Epithelial cell of umbilical artery (primary cell): ENCODE data around the gene TMEM8B. TPM values are rescaled to one million over a fixed set of nuclear protein-coding genes. Genes with fewer than 3 reads are reported as not detected.

Experiments used
- total RNA-seq: library from RNA; depleted of rRNA; stranded (reverse); fragments of >200 nt; gene quantifications from 2 replicates; pipeline ENCODE4 v1.2.3, GENCODE V29; 2014

Gene TMEM8B
- under 0.01 and 0.91 TPM in 2 replicates for total RNA-seq

GRCh38 chr9:35829084-35829763 lies at the start of gene TMEM8B:
Gene TMEM8B (plus strand): TSS chr9:35829228. CDS start chr9:35829448, 220 bp downstream.

GRCh38 chr9:35791297-35791921 lies 37.6 kb upstream of the TMEM8B start, which contains the start of gene NPR2:
Gene NPR2 (plus strand): TSS chr9:35791591. CDS start chr9:35792409, 818 bp downstream.

GRCh38 chr9:35812025-35812602 lies 16.9 kb upstream of the TMEM8B start, which contains the start of gene SPAG8:
Gene SPAG8 (minus strand): TSS chr9:35812262. CDS start chr9:35812147, 115 bp downstream.

GRCh38 chr9:35814841-35815543 lies 14.0 kb upstream of the TMEM8B start, which contains the start of gene HINT2:
Gene HINT2 (minus strand): TSS chr9:35815042. CDS start chr9:35814979, 63 bp downstream.

GRCh38 chr9:35828716-35829083 lies 328 bp upstream of the TMEM8B start, which contains the start of gene FAM221B:
Gene FAM221B (minus strand): TSS chr9:35828732. CDS start chr9:35826161, 2,571 bp downstream.

GRCh38 chr9:35870351-35870923 lies 41.4 kb downstream of the TMEM8B start, which contains the start of gene OR13J1:
Gene OR13J1 (minus strand): TSS chr9:35870401. CDS start chr9:35870401, 0 bp downstream.

GRCh38 chr9:35905912-35906679 lies 77.1 kb downstream of the TMEM8B start, which contains the start of gene HRCT1:
Gene HRCT1 (plus strand): TSS chr9:35906202. CDS start chr9:35906288, 86 bp downstream.

GRCh38 chr9:35909274-35909673 lies 80.2 kb downstream of the TMEM8B start, which contains the start of gene SPAAR:
Gene SPAAR (plus strand): TSS chr9:35909490. CDS start chr9:35910464, 974 bp downstream.

Other genes starting within 250 kb of the TMEM8B start
- gene TESK1, start 224.0 kb upstream of the TMEM8B start, total RNA-seq: 3.6 and 4.7 TPM in 2 replicates
- gene CD72, start 210.8 kb upstream of the TMEM8B start, total RNA-seq: not detected in 2 replicates
- not detected in 2 replicates for gene SIT1, start 178.3 kb upstream of the TMEM8B start, total RNA-seq
- 14,209 and 20,786 TPM in 2 replicates for gene RMRP, start 171.2 kb upstream of the TMEM8B start, total RNA-seq
- gene CCDC107, start 170.9 kb upstream of the TMEM8B start, total RNA-seq: 10.1 and 12.2 TPM in 2 replicates
- 0.97 and 1.5 TPM in 2 replicates for gene ARHGEF39, start 164.0 kb upstream of the TMEM8B start, total RNA-seq
- gene CA9, start 155.3 kb upstream of the TMEM8B start, total RNA-seq: 0.15 TPM in 1 of 2 replicates, not detected in the other
- gene TPM2, start 139.3 kb upstream of the TMEM8B start, total RNA-seq: 305 and 385 TPM in 2 replicates
- gene TLN1, start 97.0 kb upstream of the TMEM8B start, total RNA-seq: 223 and 265 TPM in 2 replicates
- 41.9 and 64.9 TPM in 2 replicates for gene CREB3, start 96.6 kb upstream of the TMEM8B start, total RNA-seq
- 110 and 138 TPM in 2 replicates for gene GBA2, start 80.0 kb upstream of the TMEM8B start, total RNA-seq
- 10.3 and 14.6 TPM in 2 replicates for gene RGP1, start 79.9 kb upstream of the TMEM8B start, total RNA-seq
- gene MSMP, start 75.0 kb upstream of the TMEM8B start, total RNA-seq: 91.8 and 187 TPM in 2 replicates
- gene NPR2, start 37.6 kb upstream of the TMEM8B start, total RNA-seq: 11.4 and 19.5 TPM in 2 replicates
- gene SPAG8, start 17.0 kb upstream of the TMEM8B start, total RNA-seq: 0.32 TPM in 1 of 2 replicates, not detected in the other
- 22.1 and 23.6 TPM in 2 replicates for gene HINT2, start 14.2 kb upstream of the TMEM8B start, total RNA-seq
- not detected in 2 replicates for gene FAM221B, start 496 bp upstream of the TMEM8B start, total RNA-seq
- not detected in 2 replicates for gene OR13J1, start 41.2 kb downstream of the TMEM8B start, total RNA-seq
- gene HRCT1, start 77.0 kb downstream of the TMEM8B start, total RNA-seq: 0.76 and 3.2 TPM in 2 replicates
- 10.3 and 14.3 TPM in 2 replicates for gene SPAAR, start 80.3 kb downstream of the TMEM8B start, total RNA-seq
- not detected in 2 replicates for gene OR2S2, start 128.9 kb downstream of the TMEM8B start, total RNA-seq
- 9.1 and 14.7 TPM in 2 replicates for gene RECK, start 207.7 kb downstream of the TMEM8B start, total RNA-seq